GM19397 (cell line): ENCODE measurements around the gene AP2A2.

Source experiments
- ATAC-seq: cut with Tn5 transposase; IDR thresholded peaks from one replicate; pipeline ENCODE4 v1.9.1; 2021; ENCODE audit warnings: mild to moderate bottlenecking, moderate library complexity; ENCODE audit not compliant: unreplicated experiment

AP2A2 gene

DNA sequence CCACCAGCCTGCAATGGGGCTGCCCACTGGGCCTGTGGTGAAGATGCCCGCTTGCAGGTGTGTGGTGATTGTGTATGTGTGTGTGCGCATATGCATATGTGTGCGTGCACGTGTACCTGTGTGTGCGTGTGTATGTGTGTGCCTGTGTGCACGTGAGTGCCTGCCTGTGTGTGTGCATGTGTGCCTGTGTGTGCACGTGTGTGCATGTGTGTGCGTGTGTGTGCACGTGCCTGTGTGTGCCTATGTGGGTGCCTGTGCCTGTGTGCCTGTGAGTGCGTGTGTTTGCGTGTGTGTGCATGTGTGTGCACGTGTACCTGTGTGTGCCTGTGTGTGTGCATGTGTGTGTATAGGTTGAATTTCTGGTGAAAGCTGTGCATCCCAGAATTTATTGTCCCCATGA lies 113.3 kb downstream of the AP2A2 start:
- ATAC-seq: no peak

DNA sequence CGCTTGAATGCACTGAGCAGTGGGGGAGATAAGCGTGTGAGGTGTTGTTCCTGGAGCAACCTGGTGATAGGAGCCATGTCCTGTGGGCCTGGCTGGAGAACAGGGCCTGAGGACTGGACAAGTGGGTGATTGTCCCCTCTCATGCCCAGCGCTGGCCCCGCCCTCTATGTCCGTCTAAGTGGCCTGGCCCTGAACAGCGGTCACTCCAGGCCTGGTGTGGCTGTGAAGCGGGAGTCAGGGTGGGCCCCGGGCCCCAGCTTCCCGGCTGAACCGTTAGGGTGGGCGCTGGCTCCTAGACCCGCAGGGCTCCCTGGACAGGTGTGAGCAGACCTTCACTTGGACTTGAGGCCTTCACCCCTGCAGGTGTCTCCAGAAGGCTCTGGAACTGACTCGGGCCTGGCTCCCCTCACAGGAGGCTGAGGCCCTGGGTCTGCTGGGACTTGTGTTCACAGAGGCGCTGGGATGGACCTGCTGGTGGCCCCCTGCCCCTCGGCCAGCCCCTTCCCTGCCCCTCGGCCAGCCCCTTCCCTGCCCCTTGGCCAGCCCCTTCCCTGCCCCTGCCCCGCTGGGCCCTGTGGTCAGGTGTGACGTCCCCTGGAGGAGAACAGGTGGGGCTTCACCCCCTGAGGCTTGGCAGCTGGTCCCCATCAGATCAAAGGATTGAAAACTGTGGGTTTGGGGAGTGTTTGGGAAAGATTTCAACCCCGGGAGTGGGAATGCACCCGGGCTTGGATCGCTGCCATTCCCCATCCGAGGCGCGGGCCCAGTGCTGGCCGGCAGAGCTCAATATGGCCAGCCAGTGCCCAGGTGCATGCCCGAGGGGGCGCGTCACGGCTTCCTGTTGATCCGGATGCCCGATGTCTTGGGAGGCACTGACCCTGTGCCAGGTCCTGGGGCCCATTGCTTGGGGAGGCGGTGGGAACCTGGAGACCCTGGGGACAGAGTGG lies 114.1 kb downstream of the AP2A2 start:
- ATAC-seq: no peak

GRCh38 chr11:1040428-1041148 lies 114.9 kb downstream of the AP2A2 start:
- no peak for ATAC-seq

GRCh38 chr11:1041149-1041467 lies 115.4 kb downstream of the AP2A2 start:
- ATAC-seq: no peak

DNA sequence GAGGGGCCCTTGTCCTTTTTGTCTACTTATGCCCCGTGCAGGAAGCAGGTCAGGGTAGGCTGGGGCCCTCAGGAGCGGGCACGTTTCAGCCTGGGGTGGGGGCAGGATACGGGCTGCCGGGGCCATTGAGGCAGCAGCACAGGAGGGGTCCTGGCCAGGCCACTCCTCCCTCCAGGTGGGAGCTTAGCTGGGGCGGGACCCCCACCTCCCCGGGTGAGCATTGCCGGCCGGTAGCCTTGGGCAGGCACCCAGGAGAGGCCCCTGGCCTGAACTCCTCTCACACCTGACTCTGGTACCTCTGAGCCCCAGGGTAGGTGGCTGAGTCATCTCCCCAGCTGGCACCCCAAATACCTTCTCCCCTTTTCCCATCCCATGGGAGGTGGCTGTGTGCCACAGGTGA lies 115.8 kb downstream of the AP2A2 start:
- ATAC-seq: no peak

GRCh38 chr11:1041936-1042608 lies 116.4 kb downstream of the AP2A2 start:
- ATAC-seq: no peak

DNA sequence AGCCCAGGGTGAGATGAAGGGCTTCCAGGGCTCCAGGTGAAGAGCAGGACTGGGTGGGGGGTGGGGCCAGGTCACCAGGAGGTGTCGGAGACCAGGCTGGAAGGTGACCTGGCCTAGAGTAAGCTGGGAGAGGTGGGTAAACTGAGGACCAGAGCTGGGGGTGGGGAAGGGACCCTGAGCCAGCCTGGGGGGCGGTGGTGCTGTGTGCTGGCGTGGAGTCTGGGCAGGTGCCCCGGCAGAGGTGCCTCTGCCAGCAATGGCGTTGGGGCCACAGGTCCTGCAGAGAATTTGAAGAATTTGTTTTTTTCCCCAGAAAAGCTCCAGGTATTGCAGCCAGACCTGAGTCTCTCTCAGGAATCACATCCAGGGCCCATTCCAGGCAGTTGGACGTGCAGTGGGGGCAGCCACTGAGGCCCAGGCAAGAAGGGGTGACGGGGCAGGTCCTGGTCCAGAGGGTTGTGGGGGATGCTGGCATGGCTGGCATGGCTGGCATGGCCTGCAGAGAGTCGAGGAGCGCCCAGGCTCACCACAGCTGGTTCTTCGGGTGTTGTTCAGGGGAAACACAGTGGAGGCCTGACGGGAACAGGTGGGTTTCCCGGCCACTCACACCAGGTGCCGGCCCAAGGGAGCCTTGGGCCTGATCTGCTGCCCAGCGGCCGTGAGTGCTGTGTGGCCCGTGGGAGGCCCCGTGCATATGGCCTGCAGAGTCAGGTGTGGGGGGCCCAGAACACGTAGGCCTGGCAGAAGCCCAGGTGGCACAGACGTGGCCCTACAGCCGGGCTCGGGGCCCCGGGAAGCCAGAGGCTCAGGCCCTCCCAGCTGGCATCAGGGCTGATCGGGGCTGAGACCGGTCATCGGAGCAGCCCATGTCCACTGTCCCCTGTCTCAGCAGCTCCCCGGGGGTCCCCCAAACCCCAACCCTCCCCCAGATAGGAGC lies 117.2 kb downstream of the AP2A2 start:
- ATAC-seq: no peak

GRCh38 chr11:1043563-1044096 lies 118.0 kb downstream of the AP2A2 start:
- ATAC-seq: no peak

DNA sequence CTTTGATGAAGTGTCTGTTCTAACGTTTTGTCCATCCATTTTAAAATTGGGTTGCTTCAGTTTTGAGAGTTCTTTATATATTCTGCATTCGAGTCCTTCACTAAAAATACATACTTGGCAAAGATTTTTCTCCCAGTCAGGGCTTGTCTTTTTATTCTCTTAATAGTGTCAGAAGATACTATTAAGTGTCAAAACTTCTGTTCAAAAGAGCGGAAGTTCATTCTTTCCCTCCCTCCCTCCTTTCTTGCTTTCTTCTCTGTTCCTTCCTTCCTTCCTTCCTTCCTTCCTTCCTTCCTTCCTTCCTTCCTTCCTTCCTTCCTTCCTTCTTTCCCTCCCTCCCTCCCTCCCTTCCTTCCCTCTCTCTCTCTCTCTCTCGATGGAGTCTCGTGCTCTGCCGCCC lies 118.5 kb downstream of the AP2A2 start:
- ATAC-seq: no peak

DNA sequence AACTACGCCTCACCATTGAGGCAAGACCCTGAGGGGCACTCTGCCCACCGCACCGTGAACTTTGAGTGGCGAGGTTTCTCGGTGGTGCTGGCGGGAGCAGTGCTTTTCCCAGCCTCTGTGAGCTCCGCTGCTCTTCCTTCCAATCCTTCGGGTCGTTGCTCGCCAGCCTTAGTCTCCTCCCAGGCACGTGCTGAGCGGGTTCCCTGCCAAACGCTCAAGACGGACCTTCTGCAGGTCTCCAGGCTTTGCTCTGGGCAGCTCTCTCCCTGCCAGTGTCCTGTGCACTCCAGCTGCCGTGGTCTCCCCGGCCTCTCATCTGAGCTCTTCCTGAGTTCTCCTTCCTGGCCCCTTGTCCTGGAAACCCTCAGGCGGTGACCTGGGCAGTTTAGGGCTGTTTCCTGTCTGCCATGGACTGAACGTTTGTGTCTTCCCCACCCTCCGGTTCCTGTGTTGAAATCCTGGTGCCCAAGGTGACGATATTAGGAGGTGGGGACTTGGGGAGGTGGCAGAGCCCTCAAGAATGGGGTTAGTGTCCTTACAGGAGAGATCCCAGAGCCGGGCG lies 122.0 kb downstream of the AP2A2 start:
- ATAC-seq: no peak

- no peak for ATAC-seq
These were observed 122.9 kb downstream of the AP2A2 start for GRCh38 chr11:1048375-1049070.

- no peak for ATAC-seq
These were observed 123.4 kb downstream of the AP2A2 start for GRCh38 chr11:1049071-1049405.

DNA sequence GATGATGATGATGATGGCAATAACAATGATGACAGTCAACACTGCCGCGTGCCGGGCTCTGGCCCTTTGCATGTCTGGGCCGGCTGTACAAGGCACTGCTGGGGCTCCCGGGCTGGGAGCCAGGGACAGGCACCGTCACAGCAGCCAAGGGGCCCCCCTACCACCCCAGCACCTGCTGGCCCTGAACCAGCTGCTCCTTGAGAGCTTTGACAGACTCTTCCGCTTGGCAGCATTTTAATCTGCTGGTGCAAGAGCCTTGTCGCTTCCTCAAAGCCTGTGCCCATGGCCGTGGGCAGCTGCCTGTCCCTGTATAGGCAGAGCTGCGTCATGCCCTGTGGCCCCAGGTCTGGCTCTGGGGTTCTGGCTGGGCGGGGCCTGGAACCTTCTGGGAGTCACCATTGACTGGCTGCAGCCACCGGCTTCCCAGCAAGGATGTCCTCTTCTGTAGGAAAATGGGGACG lies 123.8 kb downstream of the AP2A2 start:
- ATAC-seq: no peak

- no peak for ATAC-seq
These were observed 124.4 kb downstream of the AP2A2 start for GRCh38 chr11:1049911-1050580.

DNA sequence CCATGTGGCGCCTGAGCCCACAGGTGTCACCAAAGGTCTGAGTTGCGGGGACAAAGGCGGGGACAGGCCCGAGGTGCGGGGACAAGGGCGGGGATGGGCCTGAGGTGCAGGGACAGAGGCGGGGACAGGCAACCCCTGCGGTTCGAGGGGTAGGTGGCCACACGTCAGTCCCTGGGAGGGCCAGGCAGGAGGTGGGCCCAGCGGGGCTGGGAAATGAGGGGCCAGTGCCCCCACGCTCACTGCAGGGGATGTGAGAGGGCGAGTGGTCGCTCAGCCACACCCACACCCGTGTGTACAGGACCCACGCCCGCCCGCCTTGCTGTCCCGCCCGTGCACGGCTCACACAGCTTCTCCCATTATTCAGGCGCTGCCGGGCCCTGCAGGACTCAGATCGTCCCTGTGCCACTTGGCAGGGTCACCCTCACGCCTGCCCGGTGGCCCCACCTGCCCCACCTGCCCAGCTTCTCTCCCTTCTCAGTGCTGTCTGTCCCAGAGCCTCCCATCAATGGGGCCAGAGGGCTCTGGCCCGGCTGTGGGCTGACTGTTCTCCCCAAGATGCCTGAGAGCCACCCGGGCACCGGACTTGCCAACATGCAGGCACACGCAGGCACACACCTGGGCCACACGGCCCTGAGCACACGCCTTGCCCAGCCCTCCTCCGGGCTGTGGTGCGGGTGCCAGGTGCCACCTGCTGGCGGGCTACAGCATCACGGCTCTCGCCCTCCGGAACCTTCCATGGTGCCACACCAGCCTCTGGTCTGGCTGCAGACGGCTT lies 125.1 kb downstream of the AP2A2 start:
- ATAC-seq: no peak

DNA sequence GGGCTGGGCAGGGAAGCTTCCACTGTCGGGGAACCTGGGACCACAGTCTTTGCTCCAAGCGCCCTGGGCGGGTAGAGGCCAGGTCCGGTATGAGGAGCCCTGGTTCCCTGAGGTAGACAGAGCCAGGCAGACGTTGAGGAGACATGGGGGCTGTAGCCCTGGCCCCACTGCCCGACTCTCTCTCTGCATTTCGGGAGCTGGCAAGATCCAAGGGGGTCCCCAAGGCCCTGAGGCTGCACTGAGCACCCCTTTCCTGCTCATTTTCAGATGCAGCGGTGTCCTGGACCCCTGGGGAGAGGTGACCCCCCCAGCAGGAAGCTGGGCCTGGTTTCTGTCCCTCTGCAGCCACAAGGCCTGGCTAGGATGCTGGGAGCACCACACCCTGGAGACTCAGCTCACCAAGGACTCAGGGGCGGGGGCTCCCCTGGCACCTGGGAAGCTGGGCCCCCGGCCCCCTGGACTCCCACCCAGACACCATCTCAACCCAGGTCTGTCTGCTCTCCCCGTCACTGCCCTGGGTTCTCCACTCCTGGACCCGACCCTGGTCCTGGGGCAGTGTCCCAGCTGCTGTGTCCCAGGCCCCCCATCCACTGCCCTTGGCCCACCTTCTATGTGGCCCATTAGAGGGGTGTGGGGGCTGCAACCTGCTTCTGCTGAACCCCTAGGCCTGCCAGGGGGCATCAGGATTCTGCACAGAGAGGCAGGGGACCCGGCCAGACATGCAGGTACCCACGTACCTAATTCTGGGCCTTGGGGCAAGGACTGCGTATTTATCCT lies 125.9 kb downstream of the AP2A2 start:
- ATAC-seq: no peak
